HepG2 (cell line): ENCODE results near the gene GALK2. TPM values are rescaled to one million over a fixed set of nuclear protein-coding genes. Genes with fewer than 3 reads are reported as not detected.

Experiments used
- ATAC-seq: fragments of 200-7000 bp; cut with Tn5 transposase; 3 replicates; pipeline ENCODE4 v1.9.1; 2020; ENCODE audit warnings: mild to moderate bottlenecking, moderate library complexity
- BruUV-seq: library from RNA; stranded (reverse); fragments of 400-500 nt; replicated peaks from 2 replicates; lab custom pipeline; 2021; lab: Mats Ljungman, UMichigan
- CTCF ChIA-PET: fragments of 300-600 bp; formaldehyde crosslinking; extraction: SDS; loops from one replicate; lab custom pipeline; 2021; ENCODE audit warnings: low total read pairs, inconsistent platforms, low intra/inter-chr PET ratio; lab: Yijun Ruan, JAX
- POLR2A ChIA-PET: fragments of 350-600 bp; sonication (Branson Sonifier 250); formaldehyde crosslinking; loops from one replicate; lab custom pipeline; 2020; ENCODE audit warnings: antibody characterized with exemption, inconsistent platforms; lab: Yijun Ruan, JAX
- DNase-seq: peaks from one replicate; pipeline ENCODE4 v3.0.0-alpha.2; 2015; ENCODE audit warnings: low spot score
- FAIRE-seq: peaks from 3 replicates; lab custom pipeline; 2011; peaks lifted over from hg19 to GRCh38; lab: Jason Lieb, UNC
- H2AFZ ChIP-seq: one replicate; pipeline ENCODE4 v1.6.1; 2011; ENCODE audit warnings: low read length, inconsistent platforms
- H3K27ac ChIP-seq: fragments of 300-600 bp; 3 replicates; pipeline ENCODE4 v1.8.0; 2011; ENCODE audit warnings: mixed run types, mild to moderate bottlenecking, mixed read lengths, low read length, inconsistent platforms; ENCODE audit not compliant: insufficient read depth; ENCODE audit errors: extremely low read length
- H3K27me3 ChIP-seq, 2 experiments: fragments of 200-600 bp in 1 of 2; 2 replicates in 1 of 2; 3 replicates in 1 of 2; pipeline versions ENCODE4 v1.6.0 to v1.8.0; 2011; ENCODE audit warnings: low read length in 2 of 2, mild to moderate bottlenecking in 2 of 2, moderate library complexity in 2 of 2, inconsistent platforms in 1 of 2; ENCODE audit not compliant: insufficient read depth in 2 of 2, control insufficient read depth in 1 of 2
- H3K36me3 ChIP-seq, 2 experiments: fragments of 200-600 bp in 1 of 2; replicated peaks in 1 of 2; 2 replicates in 1 of 2; 3 replicates in 1 of 2; pipeline versions ENCODE4 v1.5.1 to v1.8.0; 2011; ENCODE audit warnings: low read length in 2 of 2, inconsistent platforms in 1 of 2; ENCODE audit not compliant: insufficient read depth in 2 of 2, control insufficient read depth in 1 of 2
- H3K4me1 ChIP-seq: 2 replicates; pipeline ENCODE4 v1.5.1; 2012; ENCODE audit warnings: low read length, inconsistent platforms; ENCODE audit not compliant: insufficient read depth
- H3K4me2 ChIP-seq: 2 replicates; pipeline ENCODE4 v1.6.0; 2011; ENCODE audit warnings: low read depth, low read length, inconsistent platforms
- H3K4me3 ChIP-seq, 3 experiments: fragments of 200-600 bp in 1 of 3; sonication (generic), shearing (Covaris generic) in 1 of 3; replicated peaks in 1 of 3; 2 replicates each; pipeline ENCODE4 v1.5.1; 2011 to 2016; ENCODE audit warnings: low read length in 3 of 3, inconsistent platforms in 2 of 3, low read depth in 2 of 3, mild to moderate bottlenecking in 2 of 3, control low read depth in 1 of 3, mixed read lengths in 1 of 3; ENCODE audit not compliant: insufficient read depth in 1 of 3
- H3K79me2 ChIP-seq: one replicate; pipeline ENCODE4 v1.6.1; 2011; ENCODE audit warnings: low read length, inconsistent platforms; ENCODE audit not compliant: insufficient read depth
- H3K9ac ChIP-seq: 2 replicates; pipeline ENCODE4 v1.6.0; 2011; ENCODE audit warnings: mild to moderate bottlenecking, low read depth, low read length, inconsistent platforms; ENCODE audit not compliant: insufficient read depth
- H3K9me3 ChIP-seq: 2 replicates; pipeline ENCODE4 v1.5.1; 2012; ENCODE audit warnings: mild to moderate bottlenecking, low read length
- H4K20me1 ChIP-seq: 2 replicates; pipeline ENCODE4 v1.6.0; 2011; ENCODE audit warnings: inconsistent platforms, mild to moderate bottlenecking, low read length, moderate library complexity; ENCODE audit not compliant: insufficient read depth
- SOX13 ChIP-seq, 3 experiments: fragments of 450-650 bp in 1 of 3; sonication (generic) in 1 of 3; formaldehyde crosslinking in 1 of 3; IDR thresholded peaks in 2 of 3; conservative IDR thresholded peaks in 1 of 3; 2 replicates each; pipeline versions ENCODE4 v1.5.0 to v1.6.1; 2016 to 2020; ENCODE audit warnings: antibody characterized with exemption in 1 of 3, mild to moderate bottlenecking in 1 of 3, missing compliant biosample characterization in 1 of 3, missing genetic modification reagents in 1 of 3, moderate library complexity in 1 of 3
- ZNF530 ChIP-seq: sonication (generic); formaldehyde crosslinking; IDR thresholded peaks from 2 replicates; pipeline ENCODE4 v1.5.0; 2020; ENCODE audit warnings: low read depth, mild to moderate bottlenecking, missing genetic modification reagents
- ZNF841 ChIP-seq: sonication (generic); formaldehyde crosslinking; IDR thresholded peaks from 2 replicates; pipeline ENCODE4 v1.8.1; 2023; ENCODE audit warnings: missing genetic modification reagents, borderline replicate concordance
- WGBS: methylation state at CpG from one replicate; pipeline ENCODE4 v1.1.6; 2017; ENCODE audit warnings: low lambda C conversion rate; 5-methylcytosine and 5-hydroxymethylcytosine counted together
- in situ Hi-C: cut with HindIII; loops from 2 replicates; pipeline ENCODE4 v1.10.0; 2017; ENCODE audit warnings: low pct_unique_long_range_greater_than_20kb; ENCODE audit not compliant: extremely low pct_ligation_motif_present
- intact Hi-C: fragments of 100-400 bp; cut with micrococcal nuclease; formaldehyde crosslinking; loops from one replicate; pipeline ENCODE4 v1.10.0; 2022; ENCODE audit not compliant: unreplicated experiment
- polyA plus RNA-seq, 8 experiments: library from polyadenylated mRNA; depleted of rRNA in 3 of 8; stranded (reverse) in 7 of 8; unstranded in 1 of 8; fragments of >200 nt; fragmentation: Illumina TruSeq in 4 of 8; extraction: Trizol in 4 of 8; gene quantifications; 2 replicates each; pipeline versions ENCODE4 v1.2.1 to v1.2.3, GENCODE V29; 2011 to 2016; ENCODE audit warnings: low read depth in 4 of 8, missing spikeins in 1 of 8, mixed read lengths in 1 of 8; ENCODE audit not compliant: insufficient read depth in 1 of 8
- total RNA-seq, 5 experiments: library from RNA; depleted of rRNA; stranded (reverse); fragments of >200 nt; fragmentation: Illumina TruSeq; extraction: Trizol; gene quantifications; 2 replicates each; pipeline ENCODE4 v1.2.3, GENCODE V29; 2016; ENCODE audit warnings: low read depth in 1 of 5
- TF ChIP-seq, protein P1 (sequence below): sonication (generic); formaldehyde crosslinking; IDR thresholded peaks from 2 replicates; pipeline ENCODE4 v1.8.0; 2022; ENCODE audit warnings: mild to moderate bottlenecking, missing genetic modification reagents, moderate library complexity

GALK2 gene
- total and polyA plus RNA-seq, 2 of the 13 experiments (the other 11 are each of a cell fraction or from before 2014, with no cell fraction given): 17.6 to 32.8 TPM

DNA sequence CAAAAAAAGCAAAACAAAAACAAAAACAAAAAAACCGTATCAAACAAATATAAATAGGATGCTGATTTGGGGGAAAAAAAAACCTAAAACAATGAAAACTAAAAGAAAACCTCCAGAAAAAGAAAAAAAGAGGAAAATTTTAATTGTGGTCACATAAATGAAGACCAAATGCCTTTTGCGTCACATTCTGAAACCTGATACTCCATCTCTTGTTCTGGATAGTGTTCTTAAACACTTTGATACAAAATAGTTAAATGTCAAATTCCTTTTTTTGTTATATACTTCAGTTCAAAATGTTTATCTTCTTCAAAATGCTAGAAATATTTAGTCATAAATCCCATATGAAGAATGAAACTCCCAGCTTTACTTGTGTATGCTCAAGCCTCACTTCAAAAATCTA, 45.7 kb upstream of the GALK2 start:
- ATAC-seq (no peak), DNase-seq (no peak), FAIRE-seq (no peak)
- Histone ChIP-seq H3K4me2 (no peak overlapping the region), H4K20me1 (no peaks in the 10 kb centered on the region), H3K36me3 (peaks cover 2 to 21% of the 10 kb centered on the region in 2 experiments), H3K79me2 (no peaks in the 10 kb centered on the region), H3K4me3 (no peak overlapping the region), H3K4me1 (no peaks in the 10 kb centered on the region), H3K9ac (no peak overlapping the region), H3K9me3 (no peaks in the 10 kb centered on the region), H3K27me3 (no peaks in the 10 kb centered on the region), H3K27ac (no peak overlapping the region), H2AFZ (no peak overlapping the region)
- BruUV-seq: no TSS peak
- TF ChIP-seq ZNF841 (CRISPR knock-in tag): no peak
- TF ChIP-seq, protein P1, sequence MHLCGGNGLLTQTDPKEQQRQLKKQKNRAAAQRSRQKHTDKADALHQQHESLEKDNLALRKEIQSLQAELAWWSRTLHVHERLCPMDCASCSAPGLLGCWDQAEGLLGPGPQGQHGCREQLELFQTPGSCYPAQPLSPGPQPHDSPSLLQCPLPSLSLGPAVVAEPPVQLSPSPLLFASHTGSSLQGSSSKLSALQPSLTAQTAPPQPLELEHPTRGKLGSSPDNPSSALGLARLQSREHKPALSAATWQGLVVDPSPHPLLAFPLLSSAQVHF: no peak
- TF ChIP-seq ZNF530: no peak
- POLR2A ChIA-PET: no interaction called here
- 71% methylated on average over 2 of the region's 2 CpGs for WGBS
- CTCF ChIA-PET: no interaction called here
- intact Hi-C loops: no loop called here
- in situ Hi-C loops: no loop called here

GRCh38 chr15:49131403-49131802, 38.6 kb upstream of the GALK2 start:
- intact Hi-C loops (no loop called here), in situ Hi-C loops (no loop called here)
- H3K9ac ChIP-seq: no peak overlapping the region
- no peaks in the 10 kb centered on the region for H3K9me3 ChIP-seq
- POLR2A ChIA-PET: no interaction called here
- H4K20me1 ChIP-seq: no peaks in the 10 kb centered on the region
- no peak overlapping the region for H2AFZ ChIP-seq
- ATAC-seq (no peak), DNase-seq (no peak), FAIRE-seq (no peak)
- H3K36me3 ChIP-seq: peaks cover 8 to 68% of the 10 kb centered on the region in 2 experiments
- no peak overlapping the region for H3K27ac ChIP-seq
- no peak overlapping the region for H3K4me3 ChIP-seq
- H3K27me3 ChIP-seq: no peaks in the 10 kb centered on the region
- no peak for TF ChIP-seq SOX13 (IDR thresholded peaks at IDR 0.05)
- no peak for TF ChIP-seq SOX13 (CRISPR knock-in tag; conservative IDR thresholded peaks at IDR 0.05 in 1 of 2, IDR thresholded peaks at IDR 0.05 in 1 of 2)
- no peaks in the 10 kb centered on the region for H3K79me2 ChIP-seq
- 93% methylated on average over 3 of the region's 3 CpGs for WGBS
- H3K4me1 ChIP-seq: no peaks in the 10 kb centered on the region
- BruUV-seq: no TSS peak
- H3K4me2 ChIP-seq: no peak overlapping the region
- CTCF ChIA-PET: no interaction called here
